ENCODE measurements around the gene KRTAP16-1.

Gene KRTAP16-1

GRCh38 chr17:41329279-41329948 lies 20.3 kb upstream of the KRTAP16-1 start:
- DNase-seq (ENCODE audit: low spot score): no peak

GRCh38 chr17:41328207-41328606 lies 19.1 kb upstream of the KRTAP16-1 start:
- DNase-seq (ENCODE audit: low spot score): no peak

DNA sequence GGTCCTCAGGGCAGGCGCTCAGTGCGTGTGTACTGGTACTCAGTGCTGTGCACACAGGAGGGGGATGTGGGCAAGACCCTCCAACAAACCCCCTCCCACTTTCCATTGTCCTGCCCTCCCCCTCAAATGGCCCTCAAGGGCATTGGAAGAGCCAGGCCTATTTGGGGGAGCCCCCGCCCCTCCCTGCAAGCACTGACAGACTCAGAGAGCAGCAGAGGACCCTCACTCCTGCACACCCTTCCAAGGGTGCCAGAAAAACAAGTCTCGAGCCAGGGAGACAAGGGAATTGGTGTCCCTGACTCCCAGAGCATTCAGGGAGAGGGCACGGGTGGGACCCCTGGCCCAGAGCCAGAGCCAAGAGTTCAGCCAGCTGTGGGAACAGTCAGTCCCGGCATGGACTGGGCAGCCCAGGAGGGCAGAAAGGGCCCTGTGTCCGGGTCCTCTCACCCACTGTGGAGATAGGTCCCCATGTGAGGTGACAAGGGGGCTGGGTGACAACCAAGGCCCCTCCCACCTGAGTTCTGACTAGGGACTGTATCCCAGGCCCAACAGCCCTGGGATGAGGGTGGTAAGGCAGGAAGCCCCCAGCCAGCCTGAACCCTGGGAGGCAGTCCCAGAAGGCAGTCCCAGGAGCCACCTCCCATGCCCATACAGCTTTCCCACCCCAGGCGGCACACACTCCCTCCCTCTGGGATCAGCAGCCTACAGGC lies 18.5 kb upstream of the KRTAP16-1 start:
- DNase-seq (ENCODE audit: low spot score): no peak

- DNase-seq (ENCODE audit: low spot score): no peak
These were observed 17.4 kb upstream of the KRTAP16-1 start for GRCh38 chr17:41326173-41327145.

- no peak for DNase-seq (ENCODE audit: low spot score)
These were observed 16.5 kb upstream of the KRTAP16-1 start for GRCh38 chr17:41325611-41326010.

GRCh38 chr17:41325126-41325525 lies 16.0 kb upstream of the KRTAP16-1 start:
- no peak for DNase-seq (ENCODE audit: low spot score)

- DNase-seq (ENCODE audit: low spot score): no peak
These were observed 15.3 kb upstream of the KRTAP16-1 start for GRCh38 chr17:41324180-41325075.

DNA sequence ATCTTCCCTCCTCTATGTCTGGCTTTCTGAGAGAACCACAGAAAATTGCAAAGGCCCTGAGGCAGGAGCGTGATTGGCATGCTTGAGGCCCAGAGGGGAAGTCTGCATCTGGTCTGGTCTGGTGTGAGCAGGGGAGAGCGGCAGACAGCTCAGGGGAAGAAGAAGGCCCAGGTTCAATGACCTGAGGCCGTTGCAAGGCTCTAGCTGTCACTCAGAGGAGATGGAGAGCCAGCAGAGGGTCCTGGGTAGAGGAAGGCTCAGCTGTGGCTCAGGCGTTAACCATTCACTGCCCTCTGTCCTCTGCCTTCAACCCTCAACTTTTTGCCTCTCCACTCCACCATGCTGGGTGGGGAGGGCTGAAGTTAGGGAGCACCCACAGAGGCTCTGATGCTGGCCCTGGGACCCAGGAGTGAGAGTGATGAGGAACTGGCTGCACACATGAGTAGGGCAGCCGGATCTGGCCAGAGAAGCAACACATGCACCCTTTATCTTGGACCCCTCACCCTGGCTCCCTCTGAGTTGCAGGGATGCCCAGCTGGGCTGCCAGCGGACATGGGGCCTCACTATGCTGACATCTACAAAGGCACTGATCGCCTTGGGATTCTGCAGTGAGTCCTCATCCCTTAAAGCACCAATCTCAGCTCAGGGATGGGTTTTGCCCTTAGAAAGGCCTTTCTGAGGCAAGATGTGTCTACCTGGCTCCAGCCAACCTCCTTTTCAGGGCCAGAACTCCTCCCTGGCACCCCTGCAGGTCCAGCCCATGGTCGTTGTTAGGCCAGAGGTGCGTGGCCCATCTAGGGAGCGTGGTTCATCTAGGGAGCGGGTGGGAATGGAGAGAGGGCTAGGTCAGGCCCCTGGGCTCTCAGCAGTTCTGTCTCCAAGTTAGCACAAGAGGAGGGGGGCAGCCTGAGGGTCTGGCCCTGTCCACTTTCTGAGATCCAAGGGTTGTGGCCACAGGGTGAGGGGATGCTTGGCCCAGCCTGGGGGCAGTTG lies 14.1 kb upstream of the KRTAP16-1 start:
- no peak for DNase-seq (ENCODE audit: low spot score)

GRCh38 chr17:41322094-41322902 lies 13.2 kb upstream of the KRTAP16-1 start:
- no peak for DNase-seq (ENCODE audit: low spot score)

- no peak for DNase-seq (ENCODE audit: low spot score)
These were observed 9.1 kb upstream of the KRTAP16-1 start for GRCh38 chr17:41318231-41318630.

- DNase-seq (ENCODE audit: low spot score): no peak
These were observed 6.8 kb upstream of the KRTAP16-1 start for GRCh38 chr17:41315814-41316445.

GRCh38 chr17:41315204-41315794 lies 6.2 kb upstream of the KRTAP16-1 start, which contains the start of gene KRTAP17-1:
Gene KRTAP17-1 (minus strand): TSS chr17:41315710. CDS start chr17:41315650, 60 bp downstream.
- DNase-seq (ENCODE audit: low spot score): no peak

DNA sequence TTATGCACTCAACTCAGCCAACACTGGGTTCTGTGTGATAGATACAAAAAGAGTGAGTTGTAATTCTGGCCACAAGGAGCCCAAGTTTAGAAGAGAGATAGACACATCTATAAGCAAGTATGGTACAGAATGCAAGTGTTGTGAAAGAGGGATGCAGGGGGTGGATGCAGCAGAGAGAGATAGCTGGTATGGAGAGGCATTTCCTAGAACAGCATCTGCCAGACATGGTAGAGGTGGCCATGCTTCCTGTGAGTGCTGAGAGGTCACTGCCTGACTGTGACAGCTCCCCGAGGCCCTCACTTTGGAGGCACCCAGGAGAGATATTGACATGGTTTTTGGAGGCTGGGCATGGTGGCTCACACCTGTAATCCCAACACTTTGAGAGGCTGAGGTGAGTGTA lies 2.0 kb upstream of the KRTAP16-1 start:
- no peak for DNase-seq (ENCODE audit: low spot score)

GRCh38 chr17:41308251-41308917 lies 725 bp downstream of the KRTAP16-1 start:
- no peak for DNase-seq (ENCODE audit: low spot score)

GRCh38 chr17:41307647-41308046 lies 1.5 kb downstream of the KRTAP16-1 start:
- no peak for DNase-seq (ENCODE audit: low spot score)

DNA sequence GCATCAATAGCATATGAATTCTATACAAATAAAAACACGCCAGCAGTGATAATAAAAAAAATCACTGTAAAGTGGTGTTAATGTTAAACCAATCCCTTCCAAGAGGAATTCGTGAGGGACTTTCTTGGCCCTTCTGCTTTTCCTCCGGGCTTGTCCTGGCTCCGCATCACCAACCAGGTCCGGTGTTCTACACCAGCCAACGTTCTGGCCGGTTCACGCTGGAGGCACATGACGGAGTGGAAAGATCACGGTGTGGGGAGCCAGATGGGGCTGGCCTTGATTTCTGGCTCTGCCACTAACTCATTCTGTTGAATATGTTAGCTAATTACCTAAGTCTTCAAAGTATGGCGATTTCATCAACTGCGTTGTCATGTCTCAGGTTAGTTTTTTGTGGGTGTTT lies 5.0 kb downstream of the KRTAP16-1 start:
- DNase-seq (ENCODE audit: low spot score): no peak

DNA sequence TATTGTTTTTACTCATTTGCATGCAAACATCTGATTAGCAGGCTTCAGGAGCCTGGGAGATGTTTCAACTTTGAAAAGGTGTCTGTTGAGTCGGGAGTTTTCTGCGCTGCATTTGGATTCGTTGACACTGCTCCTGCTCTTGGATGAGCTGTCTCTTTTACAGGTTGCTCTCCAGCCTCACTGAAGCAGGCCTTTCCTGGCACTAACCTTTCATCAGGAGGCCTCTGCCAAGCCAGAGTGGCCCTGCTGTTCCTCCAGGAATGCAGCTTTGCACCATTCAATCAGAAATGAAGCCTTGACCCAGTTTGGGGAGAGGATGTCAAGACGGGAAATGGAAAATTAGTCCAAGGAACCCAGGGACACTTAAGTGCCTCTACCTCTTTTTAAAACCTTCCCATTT lies 6.1 kb downstream of the KRTAP16-1 start:
- no peak for DNase-seq (ENCODE audit: low spot score)

Data from hematopoietic multipotent progenitor cell treated with erythropoietin and hydrocortisone succinate and interleukin-3 and kit ligand, for 15 days (in vitro differentiated cells).